GM19193 (cell line): ENCODE data around the gene LTBP2.

Source experiments
- POLR2A ChIP-seq: IDR thresholded peaks from 4 replicates; pipeline ENCODE4 v1.6.1; 2011; ENCODE audit not compliant: insufficient read depth, insufficient read length; ENCODE audit errors: extremely low read depth

LTBP2 gene

GRCh38 chr14:74610199-74610865 is 1.7 kb downstream of the LTBP2 start:
- TF ChIP-seq POLR2A: no peak

GRCh38 chr14:74609721-74610120 is 2.3 kb downstream of the LTBP2 start:
- TF ChIP-seq POLR2A: no peak

- no peak for TF ChIP-seq POLR2A
Observed at GRCh38 chr14:74608959-74609611, 3.0 kb downstream of the LTBP2 start.

- TF ChIP-seq POLR2A: no peak
Observed at GRCh38 chr14:74606727-74607126, 5.3 kb downstream of the LTBP2 start.

- no peak for TF ChIP-seq POLR2A
Observed at GRCh38 chr14:74605531-74606223, 6.4 kb downstream of the LTBP2 start.

GRCh38 chr14:74604911-74605310 is 7.1 kb downstream of the LTBP2 start:
- TF ChIP-seq POLR2A: no peak

- TF ChIP-seq POLR2A: no peak
Observed at GRCh38 chr14:74604157-74604556, 7.9 kb downstream of the LTBP2 start.

- no peak for TF ChIP-seq POLR2A
Observed at GRCh38 chr14:74601982-74602381, 10.1 kb downstream of the LTBP2 start.

- TF ChIP-seq POLR2A: no peak
Observed at GRCh38 chr14:74599946-74600345, 12.1 kb downstream of the LTBP2 start.

- TF ChIP-seq POLR2A: no peak
Observed at GRCh38 chr14:74599321-74599761, 12.7 kb downstream of the LTBP2 start.

- TF ChIP-seq POLR2A: no peak
Observed at GRCh38 chr14:74596741-74597450, 15.1 kb downstream of the LTBP2 start.

GRCh38 chr14:74595006-74595735 is 16.9 kb downstream of the LTBP2 start:
- no peak for TF ChIP-seq POLR2A

- no peak for TF ChIP-seq POLR2A
Observed at GRCh38 chr14:74594606-74595005, 17.4 kb downstream of the LTBP2 start.

GRCh38 chr14:74594029-74594428 is 18.0 kb downstream of the LTBP2 start:
- no peak for TF ChIP-seq POLR2A

- TF ChIP-seq POLR2A: no peak
Observed at GRCh38 chr14:74593241-74593953, 18.6 kb downstream of the LTBP2 start.
